K562 (cell line): Measurements from ENCODE around the gene ULK3. TPM values are rescaled to one million over a fixed set of nuclear protein-coding genes. Genes with fewer than 3 reads are reported as not detected.

Experiments
- BHLHE40 ChIP-seq: IDR thresholded peaks from 2 replicates; pipeline ENCODE4 v1.6.1; 2011; ENCODE audit warnings: low read length, improper control_type of control experiment
- BMI1 ChIP-seq: fragments of 150-350 bp; IDR thresholded peaks from 2 replicates; pipeline ENCODE4 v1.6.1; 2014; ENCODE audit warnings: low read length
- CBFA2T3 ChIP-seq: fragments of 450-650 bp; IDR thresholded peaks from 2 replicates; pipeline ENCODE4 v1.6.1; 2017
- CGGBP1 ChIP-seq: fragments of 250-450 bp; sonication (Bioruptor Pico); IDR thresholded peaks from 2 replicates; pipeline ENCODE4 v1.9.0; 2021; ENCODE audit warnings: mild to moderate bottlenecking
- EGR1 ChIP-seq: fragments of 450-650 bp; conservative IDR thresholded peaks from 2 replicates; pipeline ENCODE4 v1.6.1; 2017; ENCODE audit warnings: mild to moderate bottlenecking
- EP300 ChIP-seq: IDR thresholded peaks from 2 replicates; pipeline ENCODE4 v1.6.1; 2012; ENCODE audit warnings: low read length, improper control_type of control experiment
- ESRRB ChIP-seq: fragments of 250-450 bp; sonication (Bioruptor Pico); IDR thresholded peaks from 2 replicates; pipeline ENCODE4 v1.5.0; 2020; ENCODE audit warnings: mild to moderate bottlenecking, moderate library complexity, borderline replicate concordance
- FOXK2 ChIP-seq, 2 experiments: fragments of 450-650 bp; IDR thresholded peaks in 1 of 2; conservative IDR thresholded peaks in 1 of 2; 2 replicates each; pipeline ENCODE4 v1.6.1; 2016; ENCODE audit warnings: low read depth in 2 of 2, mild to moderate bottlenecking in 1 of 2
- MTA2 ChIP-seq: fragments of 450-650 bp; IDR thresholded peaks from 2 replicates; pipeline ENCODE4 v1.6.1; 2016; ENCODE audit warnings: low read depth
- SOX6 ChIP-seq: fragments of 450-650 bp; IDR thresholded peaks from 2 replicates; pipeline ENCODE4 v1.6.1; 2014; ENCODE audit warnings: mild to moderate bottlenecking
- SUPT5H ChIP-seq: fragments of 450-650 bp; IDR thresholded peaks from 2 replicates; pipeline ENCODE4 v1.6.1; 2016
- ZBTB7A ChIP-seq: IDR thresholded peaks from 2 replicates; pipeline ENCODE4 v1.6.1; 2011; ENCODE audit warnings: low read depth, mild to moderate bottlenecking, low read length, moderate library complexity, borderline replicate concordance; ENCODE audit not compliant: control insufficient read depth
- ZFX ChIP-seq: sonication (generic); formaldehyde crosslinking; IDR thresholded peaks from 2 replicates; pipeline ENCODE4 v1.8.0; 2022; ENCODE audit warnings: mild to moderate bottlenecking, missing genetic modification reagents, moderate library complexity
- ZNF584 ChIP-seq: fragments of 200-800 bp; sonication (Bioruptor generic); IDR thresholded peaks from 2 replicates; pipeline ENCODE4 v1.6.1; 2016; ENCODE audit warnings: low read depth, mild to moderate bottlenecking, missing genetic modification characterization, missing compliant biosample characterization
- ZNF586 ChIP-seq: fragments of 450-650 bp; formaldehyde crosslinking; conservative IDR thresholded peaks from 2 replicates; pipeline ENCODE4 v1.4.0; 2020; ENCODE audit warnings: mild to moderate bottlenecking, moderate library complexity
- ZNF644 ChIP-seq: fragments of 200-800 bp; sonication (Bioruptor generic); IDR thresholded peaks from 2 replicates; pipeline ENCODE4 v1.6.1; 2016; ENCODE audit warnings: low read depth, missing genetic modification characterization, missing compliant biosample characterization
- polyA plus RNA-seq, 8 experiments: library from polyadenylated mRNA; depleted of rRNA in 4 of 8; stranded (reverse) in 5 of 8; unstranded in 3 of 8; fragments of >200 nt; fragmentation: Nextera tagmentation in 2 of 8; fragmentation: Illumina TruSeq in 1 of 8; extraction: Ambion mirVana in 2 of 8; extraction: Trizol in 1 of 8; gene quantifications; 2 replicates each; pipeline versions ENCODE4 v1.2.1 to v1.2.3, GENCODE V29; 2011 to 2014; ENCODE audit warnings: inconsistent platforms in 1 of 8, missing spikeins in 1 of 8
- total RNA-seq, 7 experiments: library from RNA; depleted of rRNA in 6 of 7; stranded (reverse); fragments of >200 nt in 6 of 7; fragmentation: Illumina TruSeq in 2 of 7; extraction: Trizol in 2 of 7; gene quantifications; 2 replicates each; pipeline versions ENCODE4 v1.2.1 to v1.2.3, GENCODE V29; 2011 to 2021; ENCODE audit warnings: low replicate concordance in 1 of 7
- TF ChIP-seq, protein P1 (sequence below): fragments of 450-650 bp; IDR thresholded peaks from 2 replicates; pipeline ENCODE4 v1.6.1; 2016; ENCODE audit warnings: mild to moderate bottlenecking
- TF ChIP-seq, protein P2 (sequence below): fragments of 250-450 bp; sonication (Bioruptor Pico); IDR thresholded peaks from 2 replicates; pipeline ENCODE4 v1.5.0; 2020; ENCODE audit warnings: mild to moderate bottlenecking
- TF ChIP-seq, protein P3 (sequence below): sonication (generic); formaldehyde crosslinking; IDR thresholded peaks from 2 replicates; pipeline ENCODE4 v1.8.1; 2022; ENCODE audit warnings: missing genetic modification reagents
- TF ChIP-seq, protein P4 (sequence below): fragments of 250-450 bp; sonication (Bioruptor Pico); IDR thresholded peaks from 2 replicates; pipeline ENCODE4 v1.5.1; 2021; ENCODE audit warnings: mild to moderate bottlenecking
- TF ChIP-seq, protein P5 (sequence below): sonication (generic); formaldehyde crosslinking; IDR thresholded peaks from 2 replicates; pipeline ENCODE4 v1.8.1; 2023; ENCODE audit warnings: mild to moderate bottlenecking, missing genetic modification reagents, moderate library complexity

The ULK3 gene
- total and polyA plus RNA-seq, 9 of the 15 experiments (the other 6 are each of a cell fraction or from before 2014, with no cell fraction given) = 0.68 to 68.0 (median 34.9) TPM

DNA sequence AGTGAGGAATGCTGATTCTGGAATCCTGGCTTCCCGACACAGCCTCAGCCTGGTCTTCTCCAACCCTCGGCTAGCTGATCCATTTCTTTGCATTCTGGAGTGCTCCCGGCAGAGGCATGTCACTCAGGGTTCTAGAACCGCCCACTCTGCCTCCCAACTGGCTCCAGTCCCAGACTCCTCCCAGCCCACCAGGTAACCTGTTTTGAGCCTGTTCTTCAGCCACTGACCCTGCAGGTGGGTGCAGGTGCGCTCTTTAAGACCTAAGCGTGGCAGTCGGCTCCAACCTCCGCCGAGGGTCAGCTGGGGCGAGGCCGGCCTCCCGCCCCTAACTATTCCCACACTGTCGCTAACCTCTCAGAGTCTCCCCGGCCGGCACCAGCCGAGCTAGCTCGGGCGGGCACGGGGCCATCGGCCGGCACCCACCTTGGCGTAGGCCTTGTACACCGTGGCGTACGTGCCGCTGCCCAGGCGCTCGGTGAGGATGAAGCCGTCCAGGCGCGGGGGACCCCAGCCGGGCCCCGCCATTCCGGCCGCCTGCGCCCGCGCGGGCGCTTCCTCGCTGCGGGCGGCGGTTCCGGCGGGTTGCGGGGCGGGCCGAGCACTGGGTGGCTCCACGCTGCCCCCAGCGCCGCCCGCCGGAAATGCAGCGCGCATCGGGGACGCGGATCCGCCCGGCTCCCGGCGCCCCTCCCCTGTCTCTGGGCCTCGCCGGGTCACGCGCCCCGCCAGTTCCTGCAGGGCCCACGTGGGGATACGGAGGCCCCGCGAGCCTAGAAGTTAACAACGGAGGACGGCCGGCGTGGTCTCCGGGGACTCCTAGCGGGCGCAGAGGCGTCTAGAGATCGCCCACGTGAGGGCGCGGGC lies at the start of gene ULK3 (continued):
- TF ChIP-seq, protein P1, sequence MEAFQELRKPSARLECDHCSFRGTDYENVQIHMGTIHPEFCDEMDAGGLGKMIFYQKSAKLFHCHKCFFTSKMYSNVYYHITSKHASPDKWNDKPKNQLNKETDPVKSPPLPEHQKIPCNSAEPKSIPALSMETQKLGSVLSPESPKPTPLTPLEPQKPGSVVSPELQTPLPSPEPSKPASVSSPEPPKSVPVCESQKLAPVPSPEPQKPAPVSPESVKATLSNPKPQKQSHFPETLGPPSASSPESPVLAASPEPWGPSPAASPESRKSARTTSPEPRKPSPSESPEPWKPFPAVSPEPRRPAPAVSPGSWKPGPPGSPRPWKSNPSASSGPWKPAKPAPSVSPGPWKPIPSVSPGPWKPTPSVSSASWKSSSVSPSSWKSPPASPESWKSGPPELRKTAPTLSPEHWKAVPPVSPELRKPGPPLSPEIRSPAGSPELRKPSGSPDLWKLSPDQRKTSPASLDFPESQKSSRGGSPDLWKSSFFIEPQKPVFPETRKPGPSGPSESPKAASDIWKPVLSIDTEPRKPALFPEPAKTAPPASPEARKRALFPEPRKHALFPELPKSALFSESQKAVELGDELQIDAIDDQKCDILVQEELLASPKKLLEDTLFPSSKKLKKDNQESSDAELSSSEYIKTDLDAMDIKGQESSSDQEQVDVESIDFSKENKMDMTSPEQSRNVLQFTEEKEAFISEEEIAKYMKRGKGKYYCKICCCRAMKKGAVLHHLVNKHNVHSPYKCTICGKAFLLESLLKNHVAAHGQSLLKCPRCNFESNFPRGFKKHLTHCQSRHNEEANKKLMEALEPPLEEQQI = no peak
- TF ChIP-seq SOX6 (0 out of 2 replicates have a peak, but pooled peaks have one; percentile 15), BHLHE40 (peak; percentile 77), CGGBP1 (CRISPR knock-in tag) (no peak), ZBTB7A (peak; percentile 65), BMI1 (no peak), SUPT5H (peak; percentile 71), ZNF584 (CRISPR knock-in tag) (no peak), ZNF644 (tag) (no peak), EP300 (no peak), ZNF586 (no peak), FOXK2 (conservative IDR thresholded peaks at IDR 0.05 in 1 of 2, IDR thresholded peaks at IDR 0.05 in 1 of 2; ENCODE audit: low read depth in 2 of 2) (no peak), EGR1 (0 out of 2 replicates have a peak, but pooled peaks have one; percentile 98), ESRRB (CRISPR knock-in tag) (no peak), CBFA2T3 (peak; percentile 16; the same call in 1 of the 2 replicates), ZFX (peak; percentile 95), MTA2 (no peak)
- TF ChIP-seq, protein P2, sequence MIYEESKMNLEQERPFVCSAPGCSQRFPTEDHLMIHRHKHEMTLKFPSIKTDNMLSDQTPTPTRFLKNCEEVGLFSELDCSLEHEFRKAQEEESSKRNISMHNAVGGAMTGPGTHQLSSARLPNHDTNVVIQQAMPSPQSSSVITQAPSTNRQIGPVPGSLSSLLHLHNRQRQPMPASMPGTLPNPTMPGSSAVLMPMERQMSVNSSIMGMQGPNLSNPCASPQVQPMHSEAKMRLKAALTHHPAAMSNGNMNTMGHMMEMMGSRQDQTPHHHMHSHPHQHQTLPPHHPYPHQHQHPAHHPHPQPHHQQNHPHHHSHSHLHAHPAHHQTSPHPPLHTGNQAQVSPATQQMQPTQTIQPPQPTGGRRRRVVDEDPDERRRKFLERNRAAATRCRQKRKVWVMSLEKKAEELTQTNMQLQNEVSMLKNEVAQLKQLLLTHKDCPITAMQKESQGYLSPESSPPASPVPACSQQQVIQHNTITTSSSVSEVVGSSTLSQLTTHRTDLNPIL = no peak
- TF ChIP-seq, protein P3, sequence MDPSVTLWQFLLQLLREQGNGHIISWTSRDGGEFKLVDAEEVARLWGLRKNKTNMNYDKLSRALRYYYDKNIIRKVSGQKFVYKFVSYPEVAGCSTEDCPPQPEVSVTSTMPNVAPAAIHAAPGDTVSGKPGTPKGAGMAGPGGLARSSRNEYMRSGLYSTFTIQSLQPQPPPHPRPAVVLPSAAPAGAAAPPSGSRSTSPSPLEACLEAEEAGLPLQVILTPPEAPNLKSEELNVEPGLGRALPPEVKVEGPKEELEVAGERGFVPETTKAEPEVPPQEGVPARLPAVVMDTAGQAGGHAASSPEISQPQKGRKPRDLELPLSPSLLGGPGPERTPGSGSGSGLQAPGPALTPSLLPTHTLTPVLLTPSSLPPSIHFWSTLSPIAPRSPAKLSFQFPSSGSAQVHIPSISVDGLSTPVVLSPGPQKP (CRISPR knock-in tag) = no peak
- TF ChIP-seq, protein P4, sequence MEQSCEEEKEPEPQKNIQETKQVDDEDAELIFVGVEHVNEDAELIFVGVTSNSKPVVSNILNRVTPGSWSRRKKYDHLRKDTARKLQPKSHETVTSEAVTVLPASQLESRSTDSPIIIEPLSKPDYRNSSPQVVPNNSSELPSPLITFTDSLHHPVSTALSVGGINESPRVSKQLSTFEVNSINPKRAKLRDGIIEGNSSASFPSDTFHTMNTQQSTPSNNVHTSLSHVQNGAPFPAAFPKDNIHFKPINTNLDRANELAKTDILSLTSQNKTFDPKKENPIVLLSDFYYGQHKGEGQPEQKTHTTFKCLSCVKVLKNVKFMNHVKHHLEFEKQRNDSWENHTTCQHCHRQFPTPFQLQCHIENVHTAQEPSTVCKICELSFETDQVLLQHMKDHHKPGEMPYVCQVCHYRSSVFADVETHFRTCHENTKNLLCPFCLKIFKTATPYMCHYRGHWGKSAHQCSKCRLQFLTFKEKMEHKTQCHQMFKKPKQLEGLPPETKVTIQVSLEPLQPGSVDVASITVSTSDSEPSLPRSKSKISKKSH = no peak
- TF ChIP-seq, protein P5, sequence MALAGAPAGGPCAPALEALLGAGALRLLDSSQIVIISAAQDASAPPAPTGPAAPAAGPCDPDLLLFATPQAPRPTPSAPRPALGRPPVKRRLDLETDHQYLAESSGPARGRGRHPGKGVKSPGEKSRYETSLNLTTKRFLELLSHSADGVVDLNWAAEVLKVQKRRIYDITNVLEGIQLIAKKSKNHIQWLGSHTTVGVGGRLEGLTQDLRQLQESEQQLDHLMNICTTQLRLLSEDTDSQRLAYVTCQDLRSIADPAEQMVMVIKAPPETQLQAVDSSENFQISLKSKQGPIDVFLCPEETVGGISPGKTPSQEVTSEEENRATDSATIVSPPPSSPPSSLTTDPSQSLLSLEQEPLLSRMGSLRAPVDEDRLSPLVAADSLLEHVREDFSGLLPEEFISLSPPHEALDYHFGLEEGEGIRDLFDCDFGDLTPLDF (CRISPR knock-in tag) = peak; percentile 53; the same call in 1 of the 2 replicates
